Measurements from ENCODE around the gene CLEC10A. TPM values are rescaled to one million over a fixed set of nuclear protein-coding genes. Genes with fewer than 3 reads are reported as not detected.

Gene CLEC10A
- total RNA-seq, 4 donors from 2014 or later = 1.6 to 3.3 (median 1.7) TPM

GRCh38 chr17:7038025-7038862 is 41.8 kb downstream of the CLEC10A start:
- Histone ChIP-seq H3K4me1 (peaks cover 30% of the 10 kb centered on the region), H3K36me3 (no peaks in the 10 kb centered on the region), H3K27ac (no peak overlapping the region), H3K4me3 (no peak overlapping the region), H3K27me3 (peaks cover 4% of the 10 kb centered on the region), H3K9me3 (no peaks in the 10 kb centered on the region)
- WGBS = 92% methylated on average over 18 of the region's 19 CpGs
- TF ChIP-seq POLR2A (IDR thresholded peaks at IDR 0.05) = no peak
- TF ChIP-seq CTCF (IDR thresholded peaks at IDR 0.05) = no peak
- TF ChIP-seq EP300 (IDR thresholded peaks at IDR 0.05) = no peak
- TF ChIP-seq POLR2AphosphoS5 (IDR thresholded peaks at IDR 0.05) = no peak
- no peak for DNase-seq (ENCODE audit: low spot score in 2 of 2)

GRCh38 chr17:7035591-7036368 is 44.3 kb downstream of the CLEC10A start, which contains the start of gene SLC16A13:
Gene SLC16A13 (plus strand): TSS chr17:7036015. CDS start chr17:7036383, 368 bp downstream.
- WGBS = 0% methylated on average over 42 of the region's 52 CpGs
- Histone ChIP-seq H3K27ac (peak within 1 kb of the TSS; percentile 83), H3K9me3 (no peaks in the 10 kb centered on the region), H3K36me3 (no peaks in the 10 kb centered on the region), H3K4me1 (peaks cover 16% of the 10 kb centered on the region), H3K4me3 (peak within 1 kb of the TSS; percentile 68), H3K27me3 (no peaks in the 10 kb centered on the region)
- DNase-seq (ENCODE audit: low spot score in 2 of 2) = peak; percentile 97 to 98
- no peak for TF ChIP-seq EP300 (IDR thresholded peaks at IDR 0.05)
- TF ChIP-seq POLR2AphosphoS5 (IDR thresholded peaks at IDR 0.05) = no peak
- no peak for TF ChIP-seq CTCF (IDR thresholded peaks at IDR 0.05)
- peak in 1 of 2 donors; percentile 9 for TF ChIP-seq POLR2A (IDR thresholded peaks at IDR 0.05)

GRCh38 chr17:7034955-7035590 is 45.0 kb downstream of the CLEC10A start:
- no peaks in the 10 kb centered on the region for H3K36me3 ChIP-seq
- peak overlapping the region; percentile 68 for H3K4me3 ChIP-seq
- 17% methylated on average over 7 of the region's 7 CpGs for WGBS
- no peaks in the 10 kb centered on the region for H3K9me3 ChIP-seq
- TF ChIP-seq POLR2A (IDR thresholded peaks at IDR 0.05) (no peak), EP300 (IDR thresholded peaks at IDR 0.05) (no peak)
- peaks cover 16% of the 10 kb centered on the region for H3K4me1 ChIP-seq
- H3K27ac ChIP-seq = peak overlapping the region; percentile 83
- no peak for DNase-seq (ENCODE audit: low spot score in 2 of 2)
- H3K27me3 ChIP-seq = no peaks in the 10 kb centered on the region

GRCh38 chr17:7029659-7030058 is 50.4 kb downstream of the CLEC10A start:
- Histone ChIP-seq H3K9me3 (no peaks in the 10 kb centered on the region), H3K27me3 (no peaks in the 10 kb centered on the region), H3K4me3 (no peak overlapping the region), H3K27ac (peak overlapping the region; percentile 45), H3K4me1 (peaks cover 9% of the 10 kb centered on the region), H3K36me3 (no peaks in the 10 kb centered on the region)
- TF ChIP-seq EP300 (IDR thresholded peaks at IDR 0.05) (no peak), POLR2AphosphoS5 (IDR thresholded peaks at IDR 0.05) (no peak), POLR2A (IDR thresholded peaks at IDR 0.05) (no peak)
- no peak for DNase-seq (ENCODE audit: low spot score in 2 of 2)
- 58% methylated on average over 8 of the region's 8 CpGs for WGBS

- TF ChIP-seq CTCF (IDR thresholded peaks at IDR 0.05) (no peak), POLR2A (IDR thresholded peaks at IDR 0.05) (no peak), EP300 (IDR thresholded peaks at IDR 0.05) (no peak), POLR2AphosphoS5 (IDR thresholded peaks at IDR 0.05) (no peak)
- peak overlapping the region; percentile 45 for H3K27ac ChIP-seq
- WGBS = 77% methylated on average over 3 of the region's 3 CpGs
Measured at GRCh38 chr17:7029096-7029495, 51.0 kb downstream of the CLEC10A start.

More at GRCh38 chr17:7029096-7029495, 51.0 kb downstream of the CLEC10A start:
- H3K9me3 ChIP-seq = no peaks in the 10 kb centered on the region
- peaks cover 9% of the 10 kb centered on the region for H3K4me1 ChIP-seq
- H3K4me3 ChIP-seq = no peak overlapping the region
- DNase-seq (ENCODE audit: low spot score in 2 of 2) = no peak
- no peaks in the 10 kb centered on the region for H3K36me3 ChIP-seq
- H3K27me3 ChIP-seq = no peaks in the 10 kb centered on the region
